Activated CD4-positive, CD25-positive, alpha-beta regulatory T cell treated with anti-CD3 and anti-CD28 coated beads, Interleukin-2, amount 50 U/mL, for 72 hours (primary cell): ENCODE data around the gene ITPA.

Experiments
- DNase-seq: peaks from one replicate; pipeline ENCODE4 v3.0.0; 2021

ITPA gene

GRCh38 chr20:3209257-3209945 lies at the start of gene ITPA:
TSS of gene ITPA (plus strand) at chr20:3209498. CDS start at chr20:3209552, 54 bp downstream.
- peak; percentile 63 for DNase-seq

- no peak for DNase-seq
These were observed 48.9 kb upstream of the ITPA start for GRCh38 chr20:3160418-3160817.

- DNase-seq: no peak
These were observed 47.8 kb upstream of the ITPA start for GRCh38 chr20:3161316-3162079.

- no peak for DNase-seq
These were observed 47.2 kb upstream of the ITPA start for GRCh38 chr20:3162080-3162611.

GRCh38 chr20:3163099-3164042 lies 45.9 kb upstream of the ITPA start:
- DNase-seq: no peak

GRCh38 chr20:3164043-3164762 lies 45.1 kb upstream of the ITPA start:
- no peak for DNase-seq

- DNase-seq: no peak
These were observed 44.4 kb upstream of the ITPA start for GRCh38 chr20:3164763-3165410.

- no peak for DNase-seq
These were observed 43.6 kb upstream of the ITPA start for GRCh38 chr20:3165473-3166337.

GRCh38 chr20:3166338-3166912 lies 42.9 kb upstream of the ITPA start:
- DNase-seq: no peak

GRCh38 chr20:3166913-3167342 lies 42.4 kb upstream of the ITPA start:
- no peak for DNase-seq

GRCh38 chr20:3167738-3168078 lies 41.6 kb upstream of the ITPA start:
- DNase-seq: no peak

GRCh38 chr20:3168079-3168828 lies 41.0 kb upstream of the ITPA start:
- no peak for DNase-seq

GRCh38 chr20:3168829-3169590 lies 40.3 kb upstream of the ITPA start:
- no peak for DNase-seq

- no peak for DNase-seq
These were observed 37.7 kb upstream of the ITPA start for GRCh38 chr20:3171391-3172125.

GRCh38 chr20:3172126-3172932 lies 37.0 kb upstream of the ITPA start:
- no peak for DNase-seq

GRCh38 chr20:3172933-3173609 lies 36.2 kb upstream of the ITPA start, which contains the start of gene LZTS3:
TSS of gene LZTS3 (minus strand) at chr20:3173549. CDS start at chr20:3167163, 6,386 bp downstream.
- peak; percentile 68 for DNase-seq
